ENCODE results near the gene KIF3B.

GRCh38 chr20:32325706-32326503 is 48.5 kb downstream of the KIF3B start:
- TF ChIP-seq CTCF (IDR thresholded peaks at IDR 0.05) (no peak), EZH2 (IDR thresholded peaks at IDR 0.05; ENCODE audit: borderline replicate concordance, insufficient read depth, low read depth, low read length, poor library complexity, severe bottlenecking) (no peak)

All from B cell (primary cell).